ENCODE data around the gene CCDC57. TPM values are rescaled to one million over a fixed set of nuclear protein-coding genes. Genes with fewer than 3 reads are reported as not detected.

The CCDC57 gene
- polyA plus RNA-seq, 1 donor from 2014 or later = 70.9 TPM

- H3K79me2 ChIP-seq (replicated peaks; ENCODE audit: insufficient read depth, low read length) = no peaks in the 10 kb centered on the region
- no peak overlapping the region for H3K4me3 ChIP-seq (ENCODE audit: low read length)
- H3K27ac ChIP-seq (ENCODE audit: low read length) = no peak overlapping the region
- no peaks in the 10 kb centered on the region for H3K36me3 ChIP-seq (ENCODE audit: insufficient read depth, low read length)
- H3K4me2 ChIP-seq (ENCODE audit: low read length) = no peak overlapping the region
- H4K20me1 ChIP-seq (ENCODE audit: insufficient read depth) = no peaks in the 10 kb centered on the region
- H3K27me3 ChIP-seq (ENCODE audit: insufficient read depth, low read depth, low read length) = no peaks in the 10 kb centered on the region
- no peak overlapping the region for H3K9ac ChIP-seq (ENCODE audit: low read length)
- no peaks in the 10 kb centered on the region for H3F3A ChIP-seq (ENCODE audit: insufficient read depth, low read length, poor library complexity, severe bottlenecking)
- H2AFZ ChIP-seq (ENCODE audit: low read depth, low read length) = no peak overlapping the region
- no peaks in the 10 kb centered on the region for H3K9me3 ChIP-seq (ENCODE audit: low read length)
- H3K9me2 ChIP-seq (ENCODE audit: insufficient read depth, low read length) = no peaks in the 10 kb centered on the region
- TF ChIP-seq MXI1 (conservative IDR thresholded peaks at IDR 0.05; ENCODE audit: poor library complexity, severe bottlenecking) (no peak), TAF1 (IDR thresholded peaks at IDR 0.05; ENCODE audit: low read depth) (no peak)
These were observed 95.2 kb downstream of the CCDC57 start for GRCh38 chr17:82117139-82118090.

GRCh38 chr17:82116246-82116645 is 96.4 kb downstream of the CCDC57 start:
- Histone ChIP-seq H3K79me2 (replicated peaks; ENCODE audit: insufficient read depth, low read length) (no peaks in the 10 kb centered on the region), H3K4me3 (ENCODE audit: low read length) (no peak overlapping the region), H3K9ac (ENCODE audit: low read length) (no peak overlapping the region), H2AFZ (ENCODE audit: low read depth, low read length) (no peak overlapping the region), H3K4me2 (ENCODE audit: low read length) (no peak overlapping the region), H3K27ac (ENCODE audit: low read length) (no peak overlapping the region), H3K9me2 (ENCODE audit: insufficient read depth, low read length) (no peaks in the 10 kb centered on the region), H3K9me3 (ENCODE audit: low read length) (no peaks in the 10 kb centered on the region), H4K20me1 (ENCODE audit: insufficient read depth) (no peaks in the 10 kb centered on the region), H3K27me3 (ENCODE audit: insufficient read depth, low read depth, low read length) (no peaks in the 10 kb centered on the region), H3K36me3 (ENCODE audit: insufficient read depth, low read length) (no peaks in the 10 kb centered on the region), H3F3A (ENCODE audit: insufficient read depth, low read length, poor library complexity, severe bottlenecking) (no peaks in the 10 kb centered on the region)
- TF ChIP-seq RAD21 (conservative IDR thresholded peaks at IDR 0.05) (no peak), SMC3 (conservative IDR thresholded peaks at IDR 0.05; ENCODE audit: poor library complexity) (no peak), EZH2 (IDR thresholded peaks at IDR 0.05; ENCODE audit: borderline replicate concordance, insufficient read depth, low read length, poor library complexity, severe bottlenecking) (no peak), EP300 (conservative IDR thresholded peaks at IDR 0.05; ENCODE audit: poor library complexity, severe bottlenecking) (no peak), REST (IDR thresholded peaks at IDR 0.05; ENCODE audit: borderline replicate concordance) (no peak), MXI1 (conservative IDR thresholded peaks at IDR 0.05; ENCODE audit: poor library complexity, severe bottlenecking) (no peak), POLR2AphosphoS5 (IDR thresholded peaks at IDR 0.05) (no peak), TAF1 (IDR thresholded peaks at IDR 0.05; ENCODE audit: low read depth) (no peak)
- TF ChIP-seq, protein P1, sequence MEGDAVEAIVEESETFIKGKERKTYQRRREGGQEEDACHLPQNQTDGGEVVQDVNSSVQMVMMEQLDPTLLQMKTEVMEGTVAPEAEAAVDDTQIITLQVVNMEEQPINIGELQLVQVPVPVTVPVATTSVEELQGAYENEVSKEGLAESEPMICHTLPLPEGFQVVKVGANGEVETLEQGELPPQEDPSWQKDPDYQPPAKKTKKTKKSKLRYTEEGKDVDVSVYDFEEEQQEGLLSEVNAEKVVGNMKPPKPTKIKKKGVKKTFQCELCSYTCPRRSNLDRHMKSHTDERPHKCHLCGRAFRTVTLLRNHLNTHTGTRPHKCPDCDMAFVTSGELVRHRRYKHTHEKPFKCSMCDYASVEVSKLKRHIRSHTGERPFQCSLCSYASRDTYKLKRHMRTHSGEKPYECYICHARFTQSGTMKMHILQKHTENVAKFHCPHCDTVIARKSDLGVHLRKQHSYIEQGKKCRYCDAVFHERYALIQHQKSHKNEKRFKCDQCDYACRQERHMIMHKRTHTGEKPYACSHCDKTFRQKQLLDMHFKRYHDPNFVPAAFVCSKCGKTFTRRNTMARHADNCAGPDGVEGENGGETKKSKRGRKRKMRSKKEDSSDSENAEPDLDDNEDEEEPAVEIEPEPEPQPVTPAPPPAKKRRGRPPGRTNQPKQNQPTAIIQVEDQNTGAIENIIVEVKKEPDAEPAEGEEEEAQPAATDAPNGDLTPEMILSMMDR (IDR thresholded peaks at IDR 0.05; ENCODE audit: poor library complexity, severe bottlenecking) = no peak

All from neural cell (in vitro differentiated cells).